HepG2 (cell line): ENCODE results near the gene ZNF239. TPM values are rescaled to one million over a fixed set of nuclear protein-coding genes. Genes with fewer than 3 reads are reported as not detected.

Experiments
- ATAC-seq: fragments of 200-7000 bp; cut with Tn5 transposase; 3 replicates; pipeline ENCODE4 v1.9.1; 2020; ENCODE audit warnings: mild to moderate bottlenecking, moderate library complexity
- BruUV-seq: library from RNA; stranded (reverse); fragments of 400-500 nt; replicated peaks from 2 replicates; lab custom pipeline; 2021; lab: Mats Ljungman, UMichigan
- CTCF ChIA-PET: fragments of 300-600 bp; formaldehyde crosslinking; extraction: SDS; loops from one replicate; lab custom pipeline; 2021; ENCODE audit warnings: low total read pairs, inconsistent platforms, low intra/inter-chr PET ratio; lab: Yijun Ruan, JAX
- POLR2A ChIA-PET: fragments of 350-600 bp; sonication (Branson Sonifier 250); formaldehyde crosslinking; loops from one replicate; lab custom pipeline; 2020; ENCODE audit warnings: antibody characterized with exemption, inconsistent platforms; lab: Yijun Ruan, JAX
- DNase-seq: peaks from one replicate; pipeline ENCODE4 v3.0.0-alpha.2; 2015; ENCODE audit warnings: low spot score
- FAIRE-seq: peaks from 3 replicates; lab custom pipeline; 2011; peaks lifted over from hg19 to GRCh38; lab: Jason Lieb, UNC
- H2AFZ ChIP-seq: one replicate; pipeline ENCODE4 v1.6.1; 2011; ENCODE audit warnings: low read length, inconsistent platforms
- H3K27ac ChIP-seq: fragments of 300-600 bp; 3 replicates; pipeline ENCODE4 v1.8.0; 2011; ENCODE audit warnings: mixed run types, mild to moderate bottlenecking, mixed read lengths, low read length, inconsistent platforms; ENCODE audit not compliant: insufficient read depth; ENCODE audit errors: extremely low read length
- H3K27me3 ChIP-seq, 2 experiments: fragments of 200-600 bp in 1 of 2; 2 replicates in 1 of 2; 3 replicates in 1 of 2; pipeline versions ENCODE4 v1.6.0 to v1.8.0; 2011; ENCODE audit warnings: low read length in 2 of 2, mild to moderate bottlenecking in 2 of 2, moderate library complexity in 2 of 2, inconsistent platforms in 1 of 2; ENCODE audit not compliant: insufficient read depth in 2 of 2, control insufficient read depth in 1 of 2
- H3K36me3 ChIP-seq, 2 experiments: fragments of 200-600 bp in 1 of 2; replicated peaks in 1 of 2; 2 replicates in 1 of 2; 3 replicates in 1 of 2; pipeline versions ENCODE4 v1.5.1 to v1.8.0; 2011; ENCODE audit warnings: low read length in 2 of 2, inconsistent platforms in 1 of 2; ENCODE audit not compliant: insufficient read depth in 2 of 2, control insufficient read depth in 1 of 2
- H3K4me1 ChIP-seq: 2 replicates; pipeline ENCODE4 v1.5.1; 2012; ENCODE audit warnings: low read length, inconsistent platforms; ENCODE audit not compliant: insufficient read depth
- H3K4me2 ChIP-seq: 2 replicates; pipeline ENCODE4 v1.6.0; 2011; ENCODE audit warnings: low read depth, low read length, inconsistent platforms
- H3K4me3 ChIP-seq, 3 experiments: fragments of 200-600 bp in 1 of 3; sonication (generic), shearing (Covaris generic) in 1 of 3; replicated peaks in 1 of 3; 2 replicates each; pipeline ENCODE4 v1.5.1; 2011 to 2016; ENCODE audit warnings: low read length in 3 of 3, inconsistent platforms in 2 of 3, low read depth in 2 of 3, mild to moderate bottlenecking in 2 of 3, control low read depth in 1 of 3, mixed read lengths in 1 of 3; ENCODE audit not compliant: insufficient read depth in 1 of 3
- H3K79me2 ChIP-seq: one replicate; pipeline ENCODE4 v1.6.1; 2011; ENCODE audit warnings: low read length, inconsistent platforms; ENCODE audit not compliant: insufficient read depth
- H3K9ac ChIP-seq: 2 replicates; pipeline ENCODE4 v1.6.0; 2011; ENCODE audit warnings: mild to moderate bottlenecking, low read depth, low read length, inconsistent platforms; ENCODE audit not compliant: insufficient read depth
- H3K9me3 ChIP-seq: 2 replicates; pipeline ENCODE4 v1.5.1; 2012; ENCODE audit warnings: mild to moderate bottlenecking, low read length
- H4K20me1 ChIP-seq: 2 replicates; pipeline ENCODE4 v1.6.0; 2011; ENCODE audit warnings: inconsistent platforms, mild to moderate bottlenecking, low read length, moderate library complexity; ENCODE audit not compliant: insufficient read depth
- IRF1 ChIP-seq: sonication (generic); formaldehyde crosslinking; IDR thresholded peaks from 2 replicates; pipeline ENCODE4 v1.4.0; 2020; ENCODE audit warnings: low read depth, mild to moderate bottlenecking, missing genetic modification reagents
- IRF2 ChIP-seq: IDR thresholded peaks from 2 replicates; pipeline ENCODE4 v1.6.1; 2018; ENCODE audit warnings: missing genetic modification reagents, missing compliant biosample characterization
- PRMT3 ChIP-seq: sonication (generic); formaldehyde crosslinking; IDR thresholded peaks from 2 replicates; pipeline ENCODE4 v1.8.1; 2022; ENCODE audit warnings: low read depth, mild to moderate bottlenecking, moderate library complexity, missing genetic modification reagents, borderline replicate concordance
- SETDB1 ChIP-seq: sonication (generic); formaldehyde crosslinking; IDR thresholded peaks from 2 replicates; pipeline ENCODE4 v1.5.1; 2020; ENCODE audit warnings: missing genetic modification reagents, mild to moderate bottlenecking, borderline replicate concordance
- ZBTB26 ChIP-seq: IDR thresholded peaks from 2 replicates; pipeline ENCODE4 v1.6.1; 2016; ENCODE audit warnings: missing compliant biosample characterization, missing genetic modification reagents, borderline replicate concordance
- ZFP36L1 ChIP-seq: sonication (generic); formaldehyde crosslinking; IDR thresholded peaks from 2 replicates; pipeline ENCODE4 v1.8.0; 2022; ENCODE audit warnings: mild to moderate bottlenecking, missing genetic modification reagents, moderate library complexity
- ZFYVE20 ChIP-seq: sonication (generic); formaldehyde crosslinking; IDR thresholded peaks from 2 replicates; pipeline ENCODE4 v1.8.0; 2023; ENCODE audit warnings: low read depth, mild to moderate bottlenecking, moderate library complexity, missing genetic modification reagents, borderline replicate concordance
- ZNF451 ChIP-seq: sonication (generic); formaldehyde crosslinking; IDR thresholded peaks from 2 replicates; pipeline ENCODE4 v1.5.0; 2020; ENCODE audit warnings: mild to moderate bottlenecking, missing genetic modification reagents
- ZNF761 ChIP-seq: sonication (generic); formaldehyde crosslinking; conservative IDR thresholded peaks from 2 replicates; pipeline ENCODE4 v1.4.0; 2020; ENCODE audit warnings: mild to moderate bottlenecking, missing genetic modification reagents
- WGBS: methylation state at CpG from one replicate; pipeline ENCODE4 v1.1.6; 2017; ENCODE audit warnings: low lambda C conversion rate; 5-methylcytosine and 5-hydroxymethylcytosine counted together
- in situ Hi-C: cut with HindIII; loops from 2 replicates; pipeline ENCODE4 v1.10.0; 2017; ENCODE audit warnings: low pct_unique_long_range_greater_than_20kb; ENCODE audit not compliant: extremely low pct_ligation_motif_present
- intact Hi-C: fragments of 100-400 bp; cut with micrococcal nuclease; formaldehyde crosslinking; loops from one replicate; pipeline ENCODE4 v1.10.0; 2022; ENCODE audit not compliant: unreplicated experiment
- polyA plus RNA-seq, 8 experiments: library from polyadenylated mRNA; depleted of rRNA in 3 of 8; stranded (reverse) in 7 of 8; unstranded in 1 of 8; fragments of >200 nt; fragmentation: Illumina TruSeq in 4 of 8; extraction: Trizol in 4 of 8; gene quantifications; 2 replicates each; pipeline versions ENCODE4 v1.2.1 to v1.2.3, GENCODE V29; 2011 to 2016; ENCODE audit warnings: low read depth in 4 of 8, missing spikeins in 1 of 8, mixed read lengths in 1 of 8; ENCODE audit not compliant: insufficient read depth in 1 of 8
- total RNA-seq, 5 experiments: library from RNA; depleted of rRNA; stranded (reverse); fragments of >200 nt; fragmentation: Illumina TruSeq; extraction: Trizol; gene quantifications; 2 replicates each; pipeline ENCODE4 v1.2.3, GENCODE V29; 2016; ENCODE audit warnings: low read depth in 1 of 5

The ZNF239 gene
- total and polyA plus RNA-seq, 2 of the 13 experiments (the other 11 are each of a cell fraction or from before 2014, with no cell fraction given), result 0.05 TPM; not detected in 1

GRCh38 chr10:43623351-43623750 is 48.9 kb upstream of the ZNF239 start:
- ChIA-PET POLR2A (no interaction called here), CTCF (no interaction called here)
- 33% methylated on average over 3 of the region's 3 CpGs for WGBS
- in situ Hi-C loops (no loop called here), intact Hi-C loops (no loop called here)
- H2AFZ ChIP-seq, result no peak overlapping the region
- no peak for DNase-seq
- no peaks in the 10 kb centered on the region for H3K4me1 ChIP-seq
- H3K4me3 ChIP-seq, result peak overlapping the region in 2 of 3 experiments; percentile 5 to 29; a peak in 2 of 6 replicates
- no peaks in the 10 kb centered on the region for H3K79me2 ChIP-seq
- H3K27ac ChIP-seq, result no peak overlapping the region
- ATAC-seq, result no peak
- peak overlapping the region; percentile 39; the same call in 1 of the 2 replicates for H3K4me2 ChIP-seq
- H3K36me3 ChIP-seq, result no peaks in the 10 kb centered on the region
- no peak for TF ChIP-seq ZFP36L1 (CRISPR knock-in tag)
- peak; percentile 100 for TF ChIP-seq IRF2 (CRISPR knock-in tag)
- no peak for TF ChIP-seq PRMT3 (CRISPR knock-in tag)
- no peak for TF ChIP-seq ZNF451 (CRISPR knock-in tag)
- no peak for TF ChIP-seq SETDB1
- peak; percentile 77; the same call in 1 of the 2 replicates for TF ChIP-seq IRF1
- no peak for TF ChIP-seq ZNF761 (CRISPR knock-in tag)
- TF ChIP-seq ZFYVE20 (CRISPR knock-in tag), result no peak
- no peak for TF ChIP-seq ZBTB26 (CRISPR knock-in tag)
- H4K20me1 ChIP-seq, result no peaks in the 10 kb centered on the region
- no peaks in the 10 kb centered on the region for H3K27me3 ChIP-seq
- H3K9me3 ChIP-seq, result peaks cover 5% of the 10 kb centered on the region; the same call in 1 of the 2 replicates
- no peak for FAIRE-seq
- BruUV-seq, result no TSS peak
- H3K9ac ChIP-seq, result no peak overlapping the region
